Adrenal gland (tissue), 5 donors: Measurements from ENCODE around the gene EPHB6.

Experiments
- CTCF ChIP-seq, 6 experiments: fragments of 450-650 bp in 4 of 6; fragments of 200-600 bp in 2 of 6; sonication (generic) in 1 of 6; IDR thresholded peaks; 1 replicate in 5 of 6; 2 replicates in 1 of 6; pipeline versions ENCODE4 v1.5.1 to v1.8.0; 2016 to 2021; ENCODE audit warnings: antibody characterized with exemption in 6 of 6, mild to moderate bottlenecking in 2 of 6, moderate library complexity in 1 of 6
- POLR2A ChIP-seq, 2 donors: fragments of 450-650 bp; IDR thresholded peaks; one replicate each; pipeline ENCODE4 v1.6.1; 2017; ENCODE audit warnings: antibody characterized with exemption in 2 of 2, mild to moderate bottlenecking in 2 of 2, moderate library complexity in 1 of 2
- donor health status: DM: no; HTN: no; CAD: no.

- peak in 2 of 6 experiments; percentile 23 to 39 for TF ChIP-seq CTCF (IDR thresholded peaks at IDR 0.05)
- TF ChIP-seq POLR2A (IDR thresholded peaks at IDR 0.05), result no peak
These were observed 18.5 kb downstream of the EPHB6 start for GRCh38 chr7:142873281-142873784.
